Effector memory CD4-positive, alpha-beta T cell (primary cell): ENCODE data around the gene EPN2.

Experiments
- DNase-seq, 3 donors: peaks; one replicate each; pipeline ENCODE4 v3.0.0-alpha.2; 2020
- H3K27ac ChIP-seq: 2 replicates; pipeline ENCODE4 v1.7.0; 2013; ENCODE audit warnings: mild to moderate bottlenecking, low read length, moderate library complexity; ENCODE audit not compliant: insufficient read depth, poor library complexity, severe bottlenecking
- H3K27me3 ChIP-seq: replicated peaks from 2 replicates; pipeline ENCODE4 v1.7.0; 2013; ENCODE audit warnings: mild to moderate bottlenecking, low read length; ENCODE audit not compliant: insufficient read depth, control insufficient read depth, poor library complexity, severe bottlenecking
- H3K36me3 ChIP-seq: 2 replicates; pipeline ENCODE4 v1.7.0; 2013; ENCODE audit warnings: mild to moderate bottlenecking, low read length, moderate library complexity; ENCODE audit not compliant: control insufficient read depth, insufficient read depth
- H3K4me1 ChIP-seq: 2 replicates; pipeline ENCODE4 v1.7.0; 2013; ENCODE audit warnings: low read length, mild to moderate bottlenecking; ENCODE audit not compliant: control insufficient read depth, insufficient read depth, poor library complexity, severe bottlenecking
- H3K4me3 ChIP-seq: 2 replicates; pipeline ENCODE4 v1.7.0; 2013; ENCODE audit warnings: low read length, low read depth, mild to moderate bottlenecking; ENCODE audit not compliant: insufficient read depth, poor library complexity, severe bottlenecking
- H3K9me3 ChIP-seq: 2 replicates; pipeline ENCODE4 v1.7.0; 2013; ENCODE audit warnings: mild to moderate bottlenecking, low read length, moderate library complexity; ENCODE audit not compliant: control insufficient read depth

The EPN2 gene

GRCh38 chr17:19369846-19370492 lies 132.8 kb downstream of the EPN2 start:
- peak in 1 of 3 donors; percentile 22 for DNase-seq
- H3K9me3 ChIP-seq, result no peaks in the 10 kb centered on the region
- H3K4me1 ChIP-seq, result peaks cover 34% of the 10 kb centered on the region
- H3K4me3 ChIP-seq, result no peak overlapping the region
- H3K27ac ChIP-seq, result no peak overlapping the region
- no peaks in the 10 kb centered on the region for H3K27me3 ChIP-seq
- H3K36me3 ChIP-seq, result no peaks in the 10 kb centered on the region

GRCh38 chr17:19370493-19370960 lies 133.4 kb downstream of the EPN2 start:
- H3K27ac ChIP-seq, result no peak overlapping the region
- no peak for DNase-seq

GRCh38 chr17:19371259-19372010 lies 134.3 kb downstream of the EPN2 start:
- H3K27ac ChIP-seq, result no peak overlapping the region
- peaks cover 34% of the 10 kb centered on the region for H3K4me1 ChIP-seq
- no peak for DNase-seq

More at GRCh38 chr17:19370493-19370960, 133.4 kb downstream of the EPN2 start:
- Histone ChIP-seq H3K4me3 (no peak overlapping the region), H3K27me3 (no peaks in the 10 kb centered on the region), H3K9me3 (no peaks in the 10 kb centered on the region), H3K4me1 (peaks cover 34% of the 10 kb centered on the region), H3K36me3 (no peaks in the 10 kb centered on the region)

GRCh38 chr17:19372011-19372370 lies 134.8 kb downstream of the EPN2 start:
- H3K27ac ChIP-seq, result no peak overlapping the region
- peaks cover 34% of the 10 kb centered on the region for H3K4me1 ChIP-seq
- no peak for DNase-seq
- no peaks in the 10 kb centered on the region for H3K36me3 ChIP-seq
- no peak overlapping the region for H3K4me3 ChIP-seq
- no peaks in the 10 kb centered on the region for H3K27me3 ChIP-seq
- H3K9me3 ChIP-seq, result no peaks in the 10 kb centered on the region

More at GRCh38 chr17:19371259-19372010, 134.3 kb downstream of the EPN2 start:
- Histone ChIP-seq H3K9me3 (no peaks in the 10 kb centered on the region), H3K4me3 (no peak overlapping the region), H3K36me3 (no peaks in the 10 kb centered on the region), H3K27me3 (no peaks in the 10 kb centered on the region)

GRCh38 chr17:19372439-19372838 lies 135.3 kb downstream of the EPN2 start:
- DNase-seq, result no peak

GRCh38 chr17:19372866-19373504 lies 135.8 kb downstream of the EPN2 start:
- no peaks in the 10 kb centered on the region for H3K36me3 ChIP-seq
- H3K27ac ChIP-seq, result no peak overlapping the region
- no peak overlapping the region for H3K4me3 ChIP-seq
- H3K27me3 ChIP-seq, result no peaks in the 10 kb centered on the region
- peaks cover 34% of the 10 kb centered on the region for H3K4me1 ChIP-seq
- no peak for DNase-seq
- H3K9me3 ChIP-seq, result no peaks in the 10 kb centered on the region

More at GRCh38 chr17:19372439-19372838, 135.3 kb downstream of the EPN2 start:
- no peak overlapping the region for H3K27ac ChIP-seq
- no peaks in the 10 kb centered on the region for H3K36me3 ChIP-seq
- no peak overlapping the region for H3K4me3 ChIP-seq
- no peaks in the 10 kb centered on the region for H3K9me3 ChIP-seq
- H3K27me3 ChIP-seq, result no peaks in the 10 kb centered on the region
- peaks cover 34% of the 10 kb centered on the region for H3K4me1 ChIP-seq

GRCh38 chr17:19374136-19374535 lies 137.0 kb downstream of the EPN2 start:
- Histone ChIP-seq H3K27ac (no peak overlapping the region), H3K4me3 (no peak overlapping the region), H3K36me3 (no peaks in the 10 kb centered on the region), H3K27me3 (no peaks in the 10 kb centered on the region), H3K4me1 (peaks cover 40% of the 10 kb centered on the region), H3K9me3 (no peaks in the 10 kb centered on the region)
- no peak for DNase-seq

- peaks cover 6% of the 10 kb centered on the region for H3K36me3 ChIP-seq
- no peak for DNase-seq
- H3K27me3 ChIP-seq, result no peaks in the 10 kb centered on the region
- no peaks in the 10 kb centered on the region for H3K9me3 ChIP-seq
- H3K27ac ChIP-seq, result no peak overlapping the region
- peaks cover 25% of the 10 kb centered on the region for H3K4me1 ChIP-seq
- H3K4me3 ChIP-seq, result no peak overlapping the region
Measured at GRCh38 chr17:19375732-19376131, 138.6 kb downstream of the EPN2 start.

GRCh38 chr17:19376811-19377210 lies 139.6 kb downstream of the EPN2 start:
- no peaks in the 10 kb centered on the region for H3K9me3 ChIP-seq
- no peak for DNase-seq
- no peak overlapping the region for H3K27ac ChIP-seq
- peaks cover 10% of the 10 kb centered on the region for H3K36me3 ChIP-seq
- H3K27me3 ChIP-seq, result no peaks in the 10 kb centered on the region
- peak overlapping the region; percentile 92 for H3K4me3 ChIP-seq
- H3K4me1 ChIP-seq, result peaks cover 14% of the 10 kb centered on the region
